Measurements from ENCODE around the gene RMND5B.

The RMND5B gene

DNA sequence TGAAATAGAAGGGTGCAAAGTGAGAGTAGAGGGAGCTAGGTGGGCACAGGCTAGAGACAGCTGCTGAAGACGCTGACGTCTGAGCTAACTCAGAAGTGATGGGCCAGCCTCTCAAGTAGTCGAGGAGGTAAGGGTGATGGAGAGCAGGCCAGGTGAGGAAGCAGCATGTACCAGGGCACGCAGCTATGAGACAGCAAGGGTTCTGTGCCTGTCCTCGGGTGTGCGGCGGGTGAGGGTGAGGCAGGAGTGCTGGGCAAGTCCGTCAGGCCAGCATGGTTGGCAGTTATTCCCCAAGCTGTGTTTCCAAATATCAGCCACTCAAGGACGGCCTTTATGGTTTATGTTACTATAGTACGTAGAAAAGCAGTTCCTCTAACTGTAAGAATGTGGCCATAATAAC lies 6.2 kb downstream of the RMND5B start:
- no peak for DNase-seq

DNA sequence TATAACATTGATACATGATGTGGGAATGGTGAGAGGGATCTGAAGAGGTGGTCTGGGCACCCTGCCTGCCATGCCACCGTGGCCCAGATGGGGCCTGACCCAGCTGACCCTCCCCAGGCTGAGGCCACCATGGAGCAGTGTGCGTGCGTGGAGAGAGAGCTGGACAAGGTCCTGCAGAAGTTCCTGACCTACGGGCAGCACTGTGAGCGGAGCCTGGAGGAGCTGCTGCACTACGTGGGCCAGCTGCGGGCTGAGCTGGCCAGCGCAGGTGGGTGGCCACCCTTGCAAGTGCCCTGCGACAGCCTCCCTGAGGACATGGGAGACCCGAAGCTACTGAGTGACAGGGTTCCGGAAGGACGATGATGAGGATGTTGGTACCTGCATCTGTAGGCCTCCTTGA lies 7.2 kb downstream of the RMND5B start:
- no peak for DNase-seq

DNA sequence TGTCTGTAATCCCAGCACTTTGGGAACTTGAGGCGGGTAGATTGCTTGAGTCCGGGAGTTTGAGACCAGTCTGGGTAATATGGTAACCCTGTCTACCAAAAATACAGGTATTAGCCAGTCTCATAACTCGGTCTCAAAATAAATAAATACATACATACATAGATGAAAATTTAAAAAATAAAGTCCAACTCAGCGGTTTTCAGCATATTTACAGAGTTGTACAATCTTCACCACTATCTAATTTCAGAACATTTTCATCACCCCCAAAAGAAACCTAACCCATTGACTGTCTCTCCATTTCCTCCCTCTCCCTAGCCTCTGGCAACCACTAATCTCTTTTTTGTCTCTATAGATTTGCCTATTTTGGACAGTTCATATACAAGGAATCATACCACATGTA lies 10.7 kb downstream of the RMND5B start:
- no peak for DNase-seq

DNA sequence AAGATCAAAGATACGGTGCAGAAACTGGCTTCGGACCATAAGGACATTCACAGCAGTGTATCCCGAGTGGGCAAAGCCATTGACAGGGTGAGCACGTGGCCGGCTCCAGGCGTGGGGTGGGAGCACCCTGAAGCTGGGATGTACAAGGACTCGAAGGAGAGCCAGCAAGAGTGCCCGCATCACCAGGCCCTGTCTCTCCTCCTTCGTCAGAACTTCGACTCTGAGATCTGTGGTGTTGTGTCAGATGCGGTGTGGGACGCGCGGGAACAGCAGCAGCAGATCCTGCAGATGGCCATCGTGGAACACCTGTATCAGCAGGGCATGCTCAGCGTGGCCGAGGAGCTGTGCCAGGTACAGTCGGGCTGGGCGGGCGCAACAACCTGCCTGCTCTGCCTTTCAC lies 11.8 kb downstream of the RMND5B start:
- DNase-seq, result no peak

DNA sequence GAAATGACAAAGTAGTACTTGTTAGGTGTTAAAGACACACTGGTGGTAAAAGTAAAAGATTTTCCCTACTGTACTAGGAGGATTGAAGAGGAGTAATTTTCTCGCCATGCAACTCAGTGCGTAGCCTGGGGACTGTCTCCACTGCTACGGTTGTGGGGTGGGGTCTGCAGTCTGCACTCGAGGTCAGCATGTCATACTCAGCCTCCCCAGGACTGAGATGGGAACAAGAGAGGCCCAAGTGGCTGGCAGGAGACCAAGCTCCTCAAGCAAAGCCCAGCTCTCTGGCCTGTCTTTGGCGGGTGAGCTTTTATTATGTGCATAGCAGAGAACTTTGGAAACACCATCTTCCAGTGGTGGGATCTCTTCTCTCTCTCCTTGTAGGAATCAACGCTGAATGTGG lies 12.4 kb downstream of the RMND5B start:
- no peak for DNase-seq

DNA sequence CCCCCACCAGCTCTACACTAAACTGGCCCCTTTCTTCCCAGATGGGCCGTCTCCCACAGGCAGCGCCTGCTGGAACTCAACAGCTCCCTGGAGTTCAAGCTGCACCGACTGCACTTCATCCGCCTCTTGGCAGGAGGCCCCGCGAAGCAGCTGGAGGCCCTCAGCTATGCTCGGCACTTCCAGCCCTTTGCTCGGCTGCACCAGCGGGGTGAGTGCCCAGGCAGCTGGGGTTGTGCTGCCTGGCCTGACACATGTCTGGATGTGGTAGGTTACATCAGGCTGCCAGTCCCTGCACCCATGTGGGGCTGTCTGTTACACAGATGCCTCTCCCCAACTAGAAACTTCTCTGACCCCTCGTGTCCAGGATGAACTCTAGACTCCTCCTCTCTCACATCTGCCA lies 13.1 kb downstream of the RMND5B start:
- DNase-seq, result no peak

DNA sequence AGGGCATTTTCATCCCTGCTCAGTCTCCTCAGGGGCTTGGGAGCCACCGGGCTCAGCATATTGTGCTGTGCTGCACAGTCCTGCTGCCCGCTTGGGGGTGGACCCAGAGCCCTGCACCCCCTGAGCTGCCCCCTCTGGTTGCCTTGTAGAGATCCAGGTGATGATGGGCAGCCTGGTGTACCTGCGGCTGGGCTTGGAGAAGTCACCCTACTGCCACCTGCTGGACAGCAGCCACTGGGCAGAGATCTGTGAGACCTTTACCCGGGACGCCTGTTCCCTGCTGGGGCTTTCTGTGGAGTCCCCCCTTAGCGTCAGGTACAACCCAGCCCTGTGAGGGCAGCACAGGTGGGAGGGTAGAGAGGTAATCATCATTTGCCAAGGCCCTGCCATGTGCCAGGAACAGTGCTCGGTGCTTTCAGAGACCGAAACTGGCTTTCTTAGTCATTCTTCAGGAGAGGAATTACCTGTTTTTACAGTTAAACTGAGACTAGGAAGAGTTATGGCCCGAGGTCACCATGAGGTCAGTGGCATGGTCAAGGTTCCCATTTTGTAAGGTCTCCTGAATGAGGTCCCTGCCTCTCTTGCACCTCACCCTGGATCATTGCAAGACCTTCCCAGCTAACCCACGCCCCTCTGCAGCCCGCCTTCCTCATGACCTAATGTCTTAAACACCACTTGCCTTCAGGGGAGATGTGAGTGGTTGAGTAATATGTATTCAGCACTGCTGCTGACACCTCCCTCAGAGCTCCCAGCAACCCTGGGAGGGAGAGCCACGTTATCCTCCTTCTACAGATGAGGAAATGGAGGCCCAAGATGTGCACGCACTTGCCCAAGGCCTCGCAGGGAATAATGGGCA lies 15.4 kb downstream of the RMND5B start:
- peak; percentile 35 for DNase-seq

DNA sequence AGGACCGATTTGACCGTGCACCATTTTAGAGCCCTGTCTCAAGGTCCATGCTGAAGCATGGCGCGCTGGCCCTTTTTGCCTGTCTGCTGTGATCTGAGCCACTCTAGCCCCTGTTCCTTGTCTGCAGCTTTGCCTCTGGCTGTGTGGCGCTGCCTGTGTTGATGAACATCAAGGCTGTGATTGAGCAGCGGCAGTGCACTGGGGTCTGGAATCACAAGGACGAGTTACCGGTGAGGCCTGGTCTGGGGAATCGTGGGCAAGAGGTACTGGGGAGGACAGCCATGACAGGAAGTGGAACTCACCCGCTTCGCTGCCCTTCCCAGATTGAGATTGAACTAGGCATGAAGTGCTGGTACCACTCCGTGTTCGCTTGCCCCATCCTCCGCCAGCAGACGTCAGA lies 16.6 kb downstream of the RMND5B start:
- no peak for DNase-seq

DNA sequence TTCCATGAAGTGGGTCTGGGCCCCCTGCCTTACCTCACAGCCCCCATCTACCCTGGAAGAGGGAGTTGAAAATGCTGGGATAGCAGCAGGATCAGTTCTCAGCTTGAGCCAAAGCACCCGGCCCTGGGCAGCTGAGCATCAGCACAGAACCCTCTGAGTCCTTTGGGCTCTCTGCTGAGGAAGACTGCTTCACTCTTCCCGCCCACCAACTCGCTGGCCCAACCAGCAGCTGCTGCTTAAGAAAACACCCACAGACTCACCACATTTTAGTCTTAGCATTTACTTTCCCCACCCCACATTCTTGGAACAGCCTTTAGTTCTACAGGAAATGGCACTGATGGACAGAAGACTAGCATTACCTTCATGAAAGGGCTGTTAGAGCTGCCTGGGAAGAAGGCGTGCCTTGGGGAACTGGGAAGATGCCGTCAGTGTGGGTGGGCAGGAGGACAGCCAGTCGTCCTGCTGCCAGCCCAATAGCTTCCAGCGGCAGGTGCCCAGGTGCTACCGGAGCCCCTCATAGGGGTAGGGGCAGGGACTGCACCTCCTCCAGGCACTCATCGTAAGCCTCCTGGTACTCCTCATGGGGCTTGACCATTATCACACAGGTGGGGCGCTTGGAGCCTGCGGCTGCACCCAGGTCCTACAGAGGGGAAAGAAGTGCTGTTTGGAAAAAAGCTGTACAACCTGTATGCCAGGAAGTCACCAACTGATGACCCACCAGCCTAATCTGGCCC lies 18.6 kb downstream of the RMND5B start:
- no peak for DNase-seq

DNA sequence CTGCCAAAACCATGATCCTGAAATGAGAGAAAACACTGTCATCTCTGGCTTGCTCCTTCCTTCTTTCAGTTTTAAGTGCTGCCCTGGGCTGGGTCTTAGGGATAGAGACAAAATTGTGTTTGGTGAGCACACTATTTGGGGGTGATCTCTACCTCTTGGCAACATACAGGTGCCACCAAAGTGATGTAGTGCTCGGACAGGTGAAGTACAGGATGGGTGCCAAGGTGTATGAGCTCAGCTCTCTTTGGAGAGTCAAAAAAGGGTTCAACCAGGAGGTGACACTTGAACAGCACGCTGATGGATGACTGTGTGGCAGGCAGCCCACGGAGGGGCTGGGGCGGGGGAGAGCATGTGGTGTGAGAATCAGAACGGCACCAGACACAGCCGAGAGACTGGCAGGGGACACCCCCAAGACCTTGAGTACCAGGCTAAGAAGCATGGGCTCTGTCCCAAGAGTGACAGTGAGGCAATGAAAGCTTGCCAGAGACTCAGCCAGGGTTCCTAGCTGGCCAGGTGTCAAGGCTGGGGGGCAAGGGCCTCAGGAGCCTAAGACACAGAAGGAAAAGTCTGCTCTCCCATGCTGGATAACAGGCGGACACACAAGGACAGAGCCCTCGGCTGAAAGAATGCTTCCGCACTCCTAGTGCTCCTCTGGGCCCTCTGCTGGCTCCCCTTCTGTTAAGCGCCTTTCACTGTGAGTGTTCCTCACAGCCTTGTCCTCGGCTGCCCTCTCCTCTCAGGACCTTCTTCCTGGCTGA lies 20.3 kb downstream of the RMND5B start:
- DNase-seq, result no peak

DNA sequence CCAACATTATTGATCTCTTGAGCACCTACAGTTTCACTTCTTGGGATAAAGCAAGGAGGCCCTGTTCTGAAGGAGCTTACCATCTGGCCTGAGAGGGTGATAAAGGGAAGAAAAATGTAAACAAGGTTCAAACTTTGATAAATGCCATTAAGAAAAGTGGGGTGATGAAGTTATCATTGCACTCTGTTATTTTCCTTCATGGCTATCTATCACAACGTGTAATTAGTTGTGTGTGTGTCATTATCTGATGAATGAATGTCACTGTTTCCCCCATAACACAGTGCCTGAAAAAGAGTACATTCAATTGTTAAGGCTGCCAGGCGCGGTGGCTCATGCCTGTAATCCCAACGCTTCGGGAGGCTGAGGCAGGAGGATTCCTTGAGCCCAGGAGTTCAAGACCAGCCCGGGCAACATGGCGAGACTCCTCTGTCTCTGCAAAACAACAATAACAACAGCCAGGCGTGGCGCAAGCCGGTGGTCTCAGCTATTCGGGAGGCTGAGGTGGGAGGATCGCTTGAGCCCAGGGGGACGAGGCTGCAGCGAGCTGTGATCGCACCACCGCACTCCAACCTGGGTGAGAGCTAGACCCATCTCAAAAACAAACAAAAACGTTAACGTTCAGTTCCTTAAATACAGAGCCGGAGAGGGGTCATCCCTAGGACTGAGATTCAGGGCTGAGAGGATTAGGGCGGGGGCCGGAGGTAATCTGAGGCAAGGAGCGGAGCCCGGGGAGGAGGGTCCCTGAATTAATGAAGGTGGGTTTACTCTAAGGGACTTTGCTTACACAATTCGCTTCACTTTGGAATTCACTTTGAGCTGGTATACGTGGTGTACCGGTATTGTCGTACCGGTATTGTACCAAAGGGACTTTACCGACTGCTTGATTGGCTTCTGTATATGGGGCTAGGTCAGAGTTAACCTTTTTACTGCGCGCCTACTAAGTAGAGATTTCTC lies 22.0 kb downstream of the RMND5B start:
- DNase-seq, result no peak

DNA sequence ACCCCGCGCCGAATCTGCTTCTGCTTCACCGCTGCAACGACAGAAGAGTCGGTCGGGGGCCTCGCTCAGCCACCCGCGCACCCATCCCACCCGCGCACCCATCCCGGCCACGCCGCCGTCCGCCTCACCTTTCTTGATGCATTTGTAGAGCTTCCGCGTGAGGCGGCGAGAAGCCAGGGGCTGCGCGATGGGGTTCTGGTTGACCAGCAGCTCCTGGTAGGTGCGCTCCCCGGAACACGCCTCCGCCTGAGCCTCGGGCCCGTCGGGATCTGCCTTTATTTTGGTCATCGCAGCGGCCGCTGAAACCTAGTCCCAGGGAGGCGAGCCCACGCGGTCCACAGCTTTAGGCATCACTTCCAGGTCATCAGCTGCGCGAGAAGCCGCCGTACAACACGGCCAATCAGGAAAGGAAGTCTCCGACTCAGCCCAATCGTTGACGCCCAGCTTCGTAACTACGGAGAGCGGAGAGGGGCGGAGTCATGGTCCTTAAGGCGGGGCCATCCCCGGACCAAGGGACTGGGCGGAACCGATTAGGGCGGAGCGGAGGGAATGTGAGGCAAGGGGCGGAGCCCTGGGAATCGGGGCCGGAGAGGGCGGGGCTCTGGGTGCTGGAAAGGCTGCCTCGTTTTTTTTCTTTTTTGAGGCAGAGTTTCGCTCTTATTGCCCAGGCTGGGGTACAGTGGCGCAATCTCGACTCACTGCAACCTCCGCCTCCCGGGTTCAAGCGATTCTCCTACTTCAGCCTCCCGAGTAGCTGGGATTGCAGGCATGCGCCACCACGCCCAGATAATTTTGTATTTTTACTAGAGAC lies 22.9 kb downstream of the RMND5B start, which contains the start of gene NHP2:
TSS of gene NHP2 (minus strand) at position 356 of the 811 bp plus-strand sequence. CDS start at position 288, 68 bp downstream.
- peak; percentile 83 for DNase-seq

DNA sequence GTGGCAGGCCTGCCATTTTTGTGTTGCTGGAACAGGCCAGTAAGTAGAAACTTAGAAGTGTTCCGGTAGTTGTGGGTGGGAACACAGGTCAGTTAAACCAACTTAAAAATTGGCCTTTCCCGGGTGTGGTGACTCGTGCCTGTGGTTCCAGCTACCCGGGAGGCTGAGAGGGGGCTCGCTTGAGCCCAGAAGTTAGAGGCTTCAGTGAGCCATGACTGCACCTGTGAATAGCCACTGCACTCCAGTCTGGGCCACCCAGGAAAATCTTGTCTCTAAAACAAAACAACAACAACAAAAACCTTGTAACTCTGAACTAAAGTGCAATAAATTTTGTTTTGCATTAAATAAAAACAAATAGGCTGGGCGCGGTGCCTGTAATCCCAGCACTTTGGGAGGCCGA lies 24.3 kb downstream of the RMND5B start:
- no peak for DNase-seq

DNA sequence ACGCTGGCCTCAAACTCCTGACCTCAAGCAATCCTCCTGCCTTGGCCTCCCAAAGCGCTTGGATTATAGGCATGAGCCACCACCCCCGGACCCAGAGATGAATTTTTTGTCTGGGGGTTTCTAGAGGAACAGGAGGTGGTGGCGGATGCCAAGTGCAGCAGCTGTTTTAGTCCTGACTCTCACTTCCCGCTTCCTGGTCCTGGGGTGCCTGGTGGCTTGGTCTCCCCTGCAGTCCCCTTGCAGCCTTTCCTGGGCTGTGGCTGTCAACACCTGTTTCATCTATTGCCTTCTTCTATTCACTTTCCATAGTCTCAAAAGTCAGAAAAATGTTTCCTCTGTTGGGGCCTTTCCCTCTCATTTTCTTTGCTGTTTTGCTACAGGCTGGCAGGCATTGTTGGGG lies 29.4 kb downstream of the RMND5B start:
- DNase-seq, result no peak

DNA sequence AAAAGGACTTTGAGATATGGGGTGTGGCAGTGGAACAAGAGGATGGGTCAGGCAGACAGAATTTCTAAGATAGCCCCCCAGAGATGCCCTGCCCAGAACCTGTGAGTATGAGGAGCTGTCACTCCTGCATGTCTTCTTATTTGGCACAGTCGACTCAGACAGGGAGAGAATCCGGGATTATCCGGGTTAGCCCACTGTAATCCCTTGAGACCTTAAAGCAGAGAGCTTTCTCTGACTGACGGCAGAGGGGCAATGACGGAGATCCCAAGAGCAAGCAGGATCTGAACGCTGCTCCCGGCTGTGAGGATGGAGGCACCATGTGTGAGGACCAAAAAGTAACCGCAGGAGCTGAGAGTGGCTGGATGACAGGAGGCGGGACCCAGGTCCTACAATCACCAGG lies 31.7 kb downstream of the RMND5B start:
- DNase-seq, result no peak

DNA sequence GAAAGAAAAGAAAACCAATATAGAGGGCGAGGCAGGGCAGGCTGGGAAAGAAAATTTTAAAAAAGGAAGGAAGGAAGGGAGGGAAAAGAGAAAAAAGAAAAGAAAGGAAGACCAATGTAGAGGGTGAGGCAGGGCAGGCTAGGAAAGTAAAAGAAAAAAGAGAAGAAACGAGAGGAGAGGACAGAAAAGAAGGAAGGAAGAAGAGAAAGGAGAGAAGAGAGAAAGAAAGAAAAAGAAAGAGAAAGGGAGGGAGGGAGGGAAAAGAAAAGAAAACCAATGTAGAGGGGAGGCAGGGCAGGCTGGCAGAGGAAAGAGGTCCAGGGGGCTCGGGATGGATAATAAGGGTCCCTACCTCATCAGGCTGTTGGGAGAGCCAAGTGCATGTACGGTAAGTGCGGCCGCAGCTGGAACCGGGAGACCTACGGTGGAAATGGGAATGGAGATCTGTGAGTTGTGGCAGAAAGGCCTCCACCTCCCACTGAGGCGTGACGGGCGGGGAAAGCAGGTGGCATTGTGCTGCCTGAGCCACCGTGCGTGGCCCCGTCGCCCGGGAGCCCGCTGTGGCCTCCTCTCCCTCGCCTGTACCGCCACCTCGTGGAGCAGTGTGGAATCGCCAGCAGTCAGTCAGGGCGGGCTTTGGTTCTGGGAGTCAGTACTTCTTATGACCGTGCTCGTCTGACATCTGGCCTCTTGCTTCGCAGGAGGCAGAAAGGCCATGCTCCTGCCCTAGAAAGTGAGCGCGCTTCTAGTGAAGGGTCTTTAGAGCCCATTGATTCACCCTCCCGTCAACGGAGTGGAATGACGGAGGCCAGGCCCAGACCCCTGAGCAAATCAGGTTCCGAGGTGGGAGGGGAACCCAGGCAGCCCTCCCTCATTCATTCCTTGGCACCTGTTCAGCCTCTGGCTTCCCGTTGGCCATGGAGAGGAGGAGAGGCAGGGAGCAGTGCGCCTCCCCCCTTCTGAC lies 33.2 kb downstream of the RMND5B start:
- DNase-seq, result peak; percentile 78

DNA sequence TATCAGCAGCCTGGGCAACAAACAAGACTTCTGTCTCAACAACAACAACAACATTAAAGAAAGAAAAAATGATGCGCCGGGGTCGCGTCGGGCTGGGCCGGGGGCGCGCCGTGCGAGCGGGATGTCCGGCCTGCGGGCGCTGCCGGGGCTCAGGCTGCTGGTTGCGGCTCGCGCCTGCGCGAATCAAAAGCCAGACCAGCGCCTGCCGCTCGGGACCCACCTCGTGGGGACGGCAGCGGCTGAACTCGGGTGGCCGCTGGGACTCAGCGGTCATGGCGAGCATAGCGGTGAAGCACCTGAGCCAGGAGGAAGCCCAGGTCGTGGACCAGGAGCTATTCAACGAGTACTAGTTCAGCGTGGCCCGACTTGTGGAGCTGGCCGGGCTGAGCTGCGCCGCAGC lies 34.8 kb downstream of the RMND5B start:
- DNase-seq, result no peak

DNA sequence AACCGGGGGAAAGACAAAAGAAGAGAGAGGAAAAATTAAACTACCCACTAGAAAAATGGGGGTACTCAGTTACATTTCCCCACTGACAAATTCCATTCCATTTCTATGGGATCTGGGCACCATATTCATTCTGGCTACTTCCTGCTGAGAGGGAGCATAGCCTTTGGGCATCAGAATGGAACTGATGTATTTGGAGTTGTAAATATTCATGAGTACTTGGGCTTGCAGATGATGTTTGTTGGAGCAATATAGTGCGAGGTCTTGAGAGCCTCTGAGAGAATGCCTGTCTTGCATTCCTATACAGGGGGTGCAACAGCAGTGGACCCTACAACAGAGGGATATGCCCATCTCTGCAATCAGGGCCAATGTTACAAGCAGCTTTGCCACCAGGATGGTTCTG lies 39.6 kb downstream of the RMND5B start:
- no peak for DNase-seq

DNA sequence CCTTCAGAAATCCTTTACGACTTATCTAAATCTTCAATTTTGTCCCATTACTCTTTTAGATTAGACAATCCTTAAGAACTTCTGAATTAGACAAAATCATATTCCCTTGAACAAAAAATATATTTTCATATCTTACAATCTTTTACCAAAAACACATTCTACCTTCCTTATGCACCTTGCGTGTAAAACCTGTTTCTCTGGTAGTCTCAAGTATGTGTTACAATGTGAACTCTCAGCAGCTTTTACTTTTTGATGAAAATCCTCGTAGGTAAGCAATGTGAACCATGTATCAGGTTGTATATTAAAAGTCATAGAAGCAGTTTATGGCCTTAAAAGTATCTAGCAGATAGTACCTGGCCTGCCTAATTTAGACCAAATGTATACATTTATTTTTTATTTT lies 43.6 kb downstream of the RMND5B start:
- DNase-seq, result no peak

DNA sequence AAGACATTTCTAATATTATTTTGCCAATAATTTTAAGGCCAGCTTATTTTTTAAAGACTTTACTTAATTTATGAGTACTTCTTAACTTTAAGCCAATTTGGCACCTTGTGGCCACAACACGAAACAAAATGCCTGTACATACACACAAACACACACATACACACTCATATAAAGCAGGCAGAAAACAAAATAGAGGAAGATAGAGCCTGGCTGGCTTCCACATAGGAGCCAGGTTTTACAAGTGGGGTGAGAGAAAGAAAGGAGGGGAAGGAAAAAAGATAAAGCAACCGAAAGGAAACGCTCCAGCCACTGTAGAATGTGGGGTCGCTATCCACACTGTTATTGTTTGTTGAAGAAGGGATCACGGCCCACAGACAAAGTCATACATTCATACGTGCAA lies 46.0 kb downstream of the RMND5B start:
- DNase-seq, result no peak

Measured in NCI-H510A (cell line).